Loucy (cell line): ENCODE data around the gene NUDT1.

Source experiments
- H2AFZ ChIP-seq: fragments of 200-600 bp; sonication (generic); 2 replicates; pipeline ENCODE4 v1.6.0; 2016; ENCODE audit warnings: antibody characterized with exemption, mild to moderate bottlenecking, low read length, moderate library complexity
- H3F3A ChIP-seq: fragments of 200-600 bp; 2 replicates; pipeline ENCODE4 v1.6.0; 2016; ENCODE audit warnings: antibody characterized with exemption, low read depth, mild to moderate bottlenecking
- H3K27me3 ChIP-seq: fragments of 200-600 bp; sonication (generic); 2 replicates; pipeline ENCODE4 v1.6.1; 2014; ENCODE audit warnings: low read length, mild to moderate bottlenecking; ENCODE audit not compliant: insufficient read depth, poor library complexity, severe bottlenecking
- H3K36me3 ChIP-seq: fragments of 200-600 bp; sonication (generic); 2 replicates; pipeline ENCODE4 v1.6.1; 2016; ENCODE audit warnings: low read length; ENCODE audit not compliant: insufficient read depth
- H3K4me1 ChIP-seq: fragments of 200-600 bp; sonication (generic); 2 replicates; pipeline ENCODE4 v1.5.1; 2014; ENCODE audit warnings: low read length, mild to moderate bottlenecking; ENCODE audit not compliant: insufficient read depth, poor library complexity, severe bottlenecking
- H3K4me2 ChIP-seq: fragments of 200-600 bp; sonication (generic); 2 replicates; pipeline ENCODE4 v1.6.0; 2014; ENCODE audit warnings: antibody characterized with exemption, low read length, low read depth, mild to moderate bottlenecking; ENCODE audit not compliant: poor library complexity, severe bottlenecking
- H3K4me3 ChIP-seq: fragments of 200-600 bp; sonication (generic); 2 replicates; pipeline ENCODE4 v1.5.1; 2014; ENCODE audit warnings: low read length, mild to moderate bottlenecking, mixed read lengths; ENCODE audit not compliant: poor library complexity, severe bottlenecking
- H3K79me2 ChIP-seq: fragments of 200-600 bp; sonication (generic); 2 replicates; pipeline ENCODE4 v1.6.1; 2014; ENCODE audit warnings: low read length; ENCODE audit not compliant: insufficient read depth
- H3K9ac ChIP-seq: fragments of 200-600 bp; sonication (generic); 2 replicates; pipeline ENCODE4 v1.6.0; 2014; ENCODE audit warnings: mild to moderate bottlenecking, low read depth, low read length, moderate library complexity; ENCODE audit not compliant: poor library complexity, severe bottlenecking
- H3K9me2 ChIP-seq: fragments of 200-600 bp; sonication (generic); replicated peaks from 2 replicates; pipeline ENCODE4 v1.6.1; 2016; ENCODE audit warnings: low read depth, low read length, mixed read lengths
- H3K9me3 ChIP-seq: fragments of 200-600 bp; sonication (generic); 2 replicates; pipeline ENCODE4 v1.6.1; 2014; ENCODE audit warnings: mild to moderate bottlenecking, antibody characterized with exemption, low read length, low read depth; ENCODE audit not compliant: insufficient read depth
- H4K20me1 ChIP-seq: fragments of 200-600 bp; sonication (generic); 2 replicates; pipeline ENCODE4 v1.6.0; 2014; ENCODE audit warnings: antibody characterized with exemption, low read length, mild to moderate bottlenecking; ENCODE audit not compliant: insufficient read depth, poor library complexity, severe bottlenecking
- EZH2phosphoT487 ChIP-seq: fragments of 200-600 bp; IDR thresholded peaks from 2 replicates; pipeline ENCODE4 v1.6.1; 2018; ENCODE audit warnings: antibody characterized with exemption, mild to moderate bottlenecking, moderate library complexity, borderline replicate concordance
- TF ChIP-seq, protein P1 (sequence below): fragments of 200-600 bp; sonication (generic); conservative IDR thresholded peaks from 2 replicates; pipeline ENCODE4 v1.5.1; 2014; ENCODE audit warnings: mild to moderate bottlenecking, antibody characterized with exemption, low read length

NUDT1 gene

DNA sequence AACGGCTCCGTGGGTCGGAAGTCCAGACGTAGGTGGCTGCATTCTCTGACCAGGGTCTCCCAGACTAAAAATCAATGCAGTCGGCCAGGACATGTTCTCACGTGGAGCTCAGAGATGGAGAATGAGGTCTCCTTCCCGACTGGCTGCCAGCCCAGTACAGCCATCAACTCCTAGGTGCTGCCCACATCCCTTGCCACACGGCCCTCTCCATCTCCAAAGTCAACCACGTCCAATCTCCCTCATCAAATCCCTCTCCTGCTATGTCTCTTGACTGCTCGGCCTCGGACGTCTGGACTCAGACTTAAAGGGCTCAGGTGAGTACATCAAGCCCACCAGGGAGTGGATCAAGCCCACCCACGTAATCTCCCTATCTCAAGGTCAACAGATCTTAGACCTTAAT lies 16.2 kb upstream of the NUDT1 start:
- H3K36me3 ChIP-seq, result peaks cover 63% of the 10 kb centered on the region; the same call in 1 of the 2 replicates

DNA sequence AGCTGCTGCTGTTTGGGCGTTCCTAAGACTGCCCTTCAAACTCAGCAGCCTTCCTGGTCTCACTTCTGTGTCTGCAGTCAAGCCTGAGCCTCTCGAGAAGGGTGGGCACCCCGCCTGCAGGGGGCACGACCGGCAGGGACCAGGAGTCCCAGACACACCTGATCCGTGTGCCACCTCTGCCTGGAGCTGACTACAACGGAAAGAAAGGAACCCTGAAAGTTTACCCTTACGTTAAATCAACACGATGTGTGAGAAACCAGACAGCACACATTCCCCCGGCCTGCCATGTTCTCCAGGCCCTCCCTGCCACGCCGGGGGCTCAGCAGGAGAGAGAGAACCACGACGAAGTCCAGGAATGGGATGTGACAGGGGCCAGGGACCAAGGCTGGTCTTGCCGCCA lies 14.3 kb upstream of the NUDT1 start:
- no peak overlapping the region for H3K4me2 ChIP-seq
- no peak for TF ChIP-seq EZH2phosphoT487
- TF ChIP-seq, protein P1, sequence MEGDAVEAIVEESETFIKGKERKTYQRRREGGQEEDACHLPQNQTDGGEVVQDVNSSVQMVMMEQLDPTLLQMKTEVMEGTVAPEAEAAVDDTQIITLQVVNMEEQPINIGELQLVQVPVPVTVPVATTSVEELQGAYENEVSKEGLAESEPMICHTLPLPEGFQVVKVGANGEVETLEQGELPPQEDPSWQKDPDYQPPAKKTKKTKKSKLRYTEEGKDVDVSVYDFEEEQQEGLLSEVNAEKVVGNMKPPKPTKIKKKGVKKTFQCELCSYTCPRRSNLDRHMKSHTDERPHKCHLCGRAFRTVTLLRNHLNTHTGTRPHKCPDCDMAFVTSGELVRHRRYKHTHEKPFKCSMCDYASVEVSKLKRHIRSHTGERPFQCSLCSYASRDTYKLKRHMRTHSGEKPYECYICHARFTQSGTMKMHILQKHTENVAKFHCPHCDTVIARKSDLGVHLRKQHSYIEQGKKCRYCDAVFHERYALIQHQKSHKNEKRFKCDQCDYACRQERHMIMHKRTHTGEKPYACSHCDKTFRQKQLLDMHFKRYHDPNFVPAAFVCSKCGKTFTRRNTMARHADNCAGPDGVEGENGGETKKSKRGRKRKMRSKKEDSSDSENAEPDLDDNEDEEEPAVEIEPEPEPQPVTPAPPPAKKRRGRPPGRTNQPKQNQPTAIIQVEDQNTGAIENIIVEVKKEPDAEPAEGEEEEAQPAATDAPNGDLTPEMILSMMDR, result no peak
- H4K20me1 ChIP-seq, result peaks cover 19% of the 10 kb centered on the region

More for the DNA sequence above, 16.2 kb upstream of the NUDT1 start:
- Histone ChIP-seq H3F3A (no peaks in the 10 kb centered on the region), H3K27me3 (no peaks in the 10 kb centered on the region), H2AFZ (no peak overlapping the region), H3K9ac (no peak overlapping the region), H3K79me2 (peaks cover 46% of the 10 kb centered on the region), H3K4me3 (no peak overlapping the region), H3K9me2 (no peaks in the 10 kb centered on the region), H3K9me3 (no peaks in the 10 kb centered on the region), H3K4me2 (no peak overlapping the region), H3K4me1 (peaks cover 11% of the 10 kb centered on the region), H4K20me1 (peaks cover 2% of the 10 kb centered on the region)
- no peak for TF ChIP-seq EZH2phosphoT487
- TF ChIP-seq, protein P1, result no peak

DNA sequence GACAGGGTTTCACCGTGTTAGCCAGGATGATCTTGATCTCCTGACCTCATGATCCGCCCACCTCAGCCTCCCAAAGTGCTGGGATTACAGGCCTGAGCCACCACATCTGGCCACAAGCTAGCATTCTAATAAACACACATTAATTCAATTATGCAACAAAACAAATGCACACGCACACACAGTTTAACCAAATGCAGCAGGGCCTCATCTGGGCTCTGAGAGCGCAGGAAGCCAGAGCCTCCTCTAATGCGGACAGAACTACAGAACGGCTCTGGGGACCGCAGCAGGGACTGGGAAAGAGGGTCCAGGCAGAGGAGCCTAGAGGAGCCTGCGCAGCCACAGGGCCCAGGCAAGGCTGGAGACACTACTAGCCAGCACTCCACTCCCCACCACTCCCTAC lies 13.1 kb upstream of the NUDT1 start:
- H3K4me2 ChIP-seq, result peak overlapping the region; percentile 93
- no peaks in the 10 kb centered on the region for H3K27me3 ChIP-seq
- H4K20me1 ChIP-seq, result peaks cover 19% of the 10 kb centered on the region
- peaks cover 61% of the 10 kb centered on the region for H3K79me2 ChIP-seq
- H3K4me1 ChIP-seq, result peaks cover 25% of the 10 kb centered on the region
- no peak overlapping the region for H3K4me3 ChIP-seq
- no peak for TF ChIP-seq EZH2phosphoT487
- TF ChIP-seq, protein P1, result no peak
- no peaks in the 10 kb centered on the region for H3F3A ChIP-seq
- no peak overlapping the region for H2AFZ ChIP-seq
- H3K36me3 ChIP-seq, result peaks cover 34% of the 10 kb centered on the region; the same call in 1 of the 2 replicates
- H3K9me3 ChIP-seq, result no peaks in the 10 kb centered on the region
- H3K9me2 ChIP-seq, result no peaks in the 10 kb centered on the region
- peak overlapping the region; percentile 94 for H3K9ac ChIP-seq

More for the DNA sequence above, 14.3 kb upstream of the NUDT1 start:
- no peak overlapping the region for H3K4me3 ChIP-seq
- H3K9ac ChIP-seq, result no peak overlapping the region
- no peaks in the 10 kb centered on the region for H3K9me3 ChIP-seq
- peaks cover 65% of the 10 kb centered on the region for H3K79me2 ChIP-seq
- peaks cover 25% of the 10 kb centered on the region for H3K4me1 ChIP-seq
- H3F3A ChIP-seq, result no peaks in the 10 kb centered on the region
- H2AFZ ChIP-seq, result no peak overlapping the region
- H3K9me2 ChIP-seq, result no peaks in the 10 kb centered on the region
- H3K36me3 ChIP-seq, result peaks cover 46% of the 10 kb centered on the region; the same call in 1 of the 2 replicates
- no peaks in the 10 kb centered on the region for H3K27me3 ChIP-seq
